C4-2B (cell line): ENCODE results near the gene WDR55.
A peak's percentile ranks its signal among the peaks of the same experiment; 100 is the strongest.
"Not testable (repeated sequence)": the region's sequence is repeated elsewhere in the genome, so short reads cannot be mapped to it uniquely, and the experiment has no call there.

Experiments used
- H3K27ac ChIP-seq: fragments of 450-650 bp; 2 replicates; pipeline ENCODE4 v1.5.1; 2017
- CTCF ChIP-seq: fragments of 450-650 bp; conservative IDR thresholded peaks from 2 replicates; pipeline ENCODE4 v1.5.1; 2017; ENCODE audit warnings: mild to moderate bottlenecking
- ZFX ChIP-seq: fragments of 450-650 bp; IDR thresholded peaks from 2 replicates; pipeline ENCODE4 v1.6.1; 2017

WDR55 gene

GRCh38 chr5:140639148-140639981 lies 25.3 kb upstream of the WDR55 start, which contains the start of gene TMCO6:
Gene TMCO6 (plus strand): TSS chr5:140639451. CDS start chr5:140639528, 77 bp downstream.
- TF ChIP-seq ZFX: no peak
- peak; percentile 84 for TF ChIP-seq CTCF
- peak within 1 kb of the TSS; percentile 91 for H3K27ac ChIP-seq

- peak overlapping the region; percentile 3; the same call in 1 of the 2 replicates for H3K27ac ChIP-seq
- TF ChIP-seq ZFX: no peak
- TF ChIP-seq CTCF: no peak
Observed at GRCh38 chr5:140641716-140642115, 23.0 kb upstream of the WDR55 start.

- TF ChIP-seq ZFX: no peak
- no peak for TF ChIP-seq CTCF
- H3K27ac ChIP-seq: no peak overlapping the region
Observed at GRCh38 chr5:140642718-140643117, 22.0 kb upstream of the WDR55 start.

- H3K27ac ChIP-seq: peak overlapping the region; percentile 82
- no peak for TF ChIP-seq ZFX
- no peak for TF ChIP-seq CTCF
Observed at GRCh38 chr5:140647042-140647419, 17.7 kb upstream of the WDR55 start.

GRCh38 chr5:140658870-140659269 lies 5.8 kb upstream of the WDR55 start:
- no peak for TF ChIP-seq ZFX
- no peak for TF ChIP-seq CTCF
- H3K27ac ChIP-seq: no peak overlapping the region

GRCh38 chr5:140660371-140660770 lies 4.3 kb upstream of the WDR55 start:
- not testable (repeated sequence) for H3K27ac ChIP-seq

GRCh38 chr5:140664030-140664358 lies 710 bp upstream of the WDR55 start:
- peak overlapping the region; percentile 88 for H3K27ac ChIP-seq
- no peak for TF ChIP-seq CTCF
- TF ChIP-seq ZFX: no peak

GRCh38 chr5:140671035-140671434 lies 6.3 kb downstream of the WDR55 start:
- not testable (repeated sequence) for H3K27ac ChIP-seq
